ENCODE data around the gene TRPV4. TPM values are rescaled to one million over a fixed set of nuclear protein-coding genes. Genes with fewer than 3 reads are reported as not detected.

TRPV4 gene
- total RNA-seq, 1 donor from 2014 or later: 2.1 TPM

DNA sequence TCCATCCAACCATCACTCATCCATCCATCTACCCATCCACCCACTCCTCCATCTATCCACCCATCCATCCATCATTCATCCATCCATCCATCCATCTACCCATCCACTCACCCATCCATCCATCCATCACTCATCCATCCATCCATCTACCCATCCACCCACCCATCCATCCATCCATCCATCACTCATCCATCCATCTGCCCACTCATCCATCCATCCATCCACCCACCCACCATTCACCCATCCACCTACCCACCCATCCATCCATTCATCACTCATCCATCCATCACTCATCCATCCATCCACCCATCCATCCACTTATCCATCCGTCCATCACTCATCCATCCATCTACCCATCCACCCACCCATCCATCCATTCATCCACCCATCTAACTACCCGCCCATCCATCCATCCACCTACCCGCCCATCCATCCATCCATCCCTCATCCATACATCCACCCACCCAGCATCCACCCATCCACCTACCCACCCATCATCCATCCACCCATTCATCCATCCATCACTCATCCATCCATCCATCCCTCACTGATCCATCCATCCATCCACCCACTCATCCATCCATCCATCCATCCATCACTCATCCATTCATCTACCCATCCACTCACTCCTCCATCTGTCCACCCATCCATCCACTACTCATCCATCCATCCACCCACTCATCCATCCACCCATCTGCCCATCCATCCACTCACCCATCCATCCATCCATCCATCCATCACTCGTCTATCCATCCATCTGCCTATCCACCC lies 24.1 kb downstream of the TRPV4 start:
- no peaks in the 10 kb centered on the region for H3K27me3 Mint-ChIP-seq
- H3K27ac Mint-ChIP-seq: no peak overlapping the region
- no peak for DNase-seq (ENCODE audit: extremely low spot score, unreplicated experiment)
- no peak overlapping the region for H3K4me3 Mint-ChIP-seq
- no peaks in the 10 kb centered on the region for H3K9me3 Mint-ChIP-seq
- TF ChIP-seq, protein P1, sequence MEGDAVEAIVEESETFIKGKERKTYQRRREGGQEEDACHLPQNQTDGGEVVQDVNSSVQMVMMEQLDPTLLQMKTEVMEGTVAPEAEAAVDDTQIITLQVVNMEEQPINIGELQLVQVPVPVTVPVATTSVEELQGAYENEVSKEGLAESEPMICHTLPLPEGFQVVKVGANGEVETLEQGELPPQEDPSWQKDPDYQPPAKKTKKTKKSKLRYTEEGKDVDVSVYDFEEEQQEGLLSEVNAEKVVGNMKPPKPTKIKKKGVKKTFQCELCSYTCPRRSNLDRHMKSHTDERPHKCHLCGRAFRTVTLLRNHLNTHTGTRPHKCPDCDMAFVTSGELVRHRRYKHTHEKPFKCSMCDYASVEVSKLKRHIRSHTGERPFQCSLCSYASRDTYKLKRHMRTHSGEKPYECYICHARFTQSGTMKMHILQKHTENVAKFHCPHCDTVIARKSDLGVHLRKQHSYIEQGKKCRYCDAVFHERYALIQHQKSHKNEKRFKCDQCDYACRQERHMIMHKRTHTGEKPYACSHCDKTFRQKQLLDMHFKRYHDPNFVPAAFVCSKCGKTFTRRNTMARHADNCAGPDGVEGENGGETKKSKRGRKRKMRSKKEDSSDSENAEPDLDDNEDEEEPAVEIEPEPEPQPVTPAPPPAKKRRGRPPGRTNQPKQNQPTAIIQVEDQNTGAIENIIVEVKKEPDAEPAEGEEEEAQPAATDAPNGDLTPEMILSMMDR (conservative IDR thresholded peaks at IDR 0.05): no peak
- no peaks in the 10 kb centered on the region for H3K4me1 Mint-ChIP-seq (ENCODE audit: unreplicated experiment)
- no peaks in the 10 kb centered on the region for H3K36me3 Mint-ChIP-seq

DNA sequence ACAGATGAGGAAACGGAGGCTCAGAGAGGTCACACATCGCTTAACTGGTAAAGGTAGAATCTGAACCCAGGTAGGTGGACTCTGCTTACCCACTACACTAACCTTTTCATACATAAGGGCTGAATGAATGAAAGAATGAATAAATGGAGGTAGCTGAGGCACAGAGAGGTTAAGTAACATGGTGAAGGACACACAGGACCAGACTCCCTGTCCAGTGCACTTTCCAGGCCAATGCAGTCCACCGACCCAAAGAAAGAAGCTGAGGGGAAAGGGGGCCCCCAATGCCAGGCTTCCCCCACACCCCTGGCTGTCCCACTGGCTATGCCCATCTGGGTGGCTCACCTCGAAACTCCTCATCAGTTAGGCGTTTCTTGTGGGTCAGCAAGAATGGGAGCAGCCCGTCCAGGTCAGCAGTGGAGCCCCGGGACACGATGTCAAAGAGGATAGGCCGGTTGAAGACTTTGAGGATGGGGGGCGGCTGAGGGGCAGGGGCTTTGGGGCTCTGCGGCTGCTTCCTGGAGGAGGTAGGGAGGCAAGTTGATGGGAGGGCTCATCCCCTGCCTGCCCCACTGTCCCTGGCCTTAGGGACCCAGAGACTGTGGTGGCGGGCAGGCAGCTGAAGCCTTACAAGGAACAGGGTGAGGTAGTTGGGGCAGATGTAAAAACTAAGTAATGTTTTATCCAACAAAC lies 25.1 kb downstream of the TRPV4 start:
- DNase-seq (ENCODE audit: extremely low spot score, unreplicated experiment): no peak
- no peak overlapping the region for H3K27ac Mint-ChIP-seq
- no peaks in the 10 kb centered on the region for H3K4me1 Mint-ChIP-seq (ENCODE audit: unreplicated experiment)
- H3K36me3 Mint-ChIP-seq: no peaks in the 10 kb centered on the region
- no peak overlapping the region for H3K4me3 Mint-ChIP-seq
- TF ChIP-seq, protein P1 (conservative IDR thresholded peaks at IDR 0.05): no peak
- H3K9me3 Mint-ChIP-seq: no peaks in the 10 kb centered on the region
- H3K27me3 Mint-ChIP-seq: no peaks in the 10 kb centered on the region

DNA sequence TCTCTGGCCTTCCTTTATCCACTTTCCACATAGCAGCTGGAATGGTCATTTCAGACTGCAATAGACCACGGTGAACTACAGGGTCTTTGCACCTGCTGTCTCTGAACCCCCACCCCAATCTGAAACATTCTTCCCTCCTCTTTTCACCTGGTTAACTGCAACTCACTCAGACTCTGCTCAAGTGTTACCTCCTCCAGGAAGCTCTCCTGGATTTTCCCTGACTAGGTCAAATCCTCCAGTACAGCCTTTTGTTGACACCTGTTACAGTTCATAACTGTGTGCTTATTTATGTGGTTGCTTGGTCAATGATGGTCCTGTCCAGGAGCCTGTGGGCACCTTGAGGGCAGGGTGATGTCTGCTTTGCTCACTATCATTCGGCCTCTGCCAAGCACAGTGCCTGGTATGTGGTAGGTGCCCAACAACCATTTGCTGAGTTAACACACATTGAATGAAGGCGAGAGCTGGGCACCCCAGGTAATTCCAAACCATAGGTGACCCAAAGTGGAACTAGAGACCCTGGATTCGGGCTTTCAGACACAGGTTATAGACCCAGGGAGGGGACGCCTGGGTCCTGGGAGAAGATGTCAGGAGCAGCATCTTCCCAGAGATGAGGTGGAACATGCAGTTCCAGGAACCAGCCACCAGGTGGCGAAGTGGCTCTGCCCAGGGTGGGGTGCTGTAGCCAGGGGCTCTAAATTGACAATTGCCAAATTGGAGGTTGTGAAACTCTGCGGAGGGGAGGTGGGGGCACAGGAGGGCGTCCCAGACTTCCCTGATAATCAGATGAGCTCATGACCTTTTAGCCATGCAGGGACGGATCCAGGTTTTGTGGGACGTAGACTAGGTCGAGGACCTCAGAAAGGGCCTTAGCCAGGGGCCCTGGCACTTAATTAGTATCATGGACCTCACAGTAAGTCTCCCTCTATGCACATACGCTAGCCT lies 28.1 kb downstream of the TRPV4 start:
- H3K27me3 Mint-ChIP-seq: no peaks in the 10 kb centered on the region
- H3K9me3 Mint-ChIP-seq: no peaks in the 10 kb centered on the region
- no peaks in the 10 kb centered on the region for H3K36me3 Mint-ChIP-seq
- H3K4me1 Mint-ChIP-seq (ENCODE audit: unreplicated experiment): no peaks in the 10 kb centered on the region
- H3K4me3 Mint-ChIP-seq: no peak overlapping the region
- TF ChIP-seq, protein P1 (conservative IDR thresholded peaks at IDR 0.05): peak; percentile 97
- peak; percentile 79 for DNase-seq (ENCODE audit: extremely low spot score, unreplicated experiment)
- no peak overlapping the region for H3K27ac Mint-ChIP-seq

DNA sequence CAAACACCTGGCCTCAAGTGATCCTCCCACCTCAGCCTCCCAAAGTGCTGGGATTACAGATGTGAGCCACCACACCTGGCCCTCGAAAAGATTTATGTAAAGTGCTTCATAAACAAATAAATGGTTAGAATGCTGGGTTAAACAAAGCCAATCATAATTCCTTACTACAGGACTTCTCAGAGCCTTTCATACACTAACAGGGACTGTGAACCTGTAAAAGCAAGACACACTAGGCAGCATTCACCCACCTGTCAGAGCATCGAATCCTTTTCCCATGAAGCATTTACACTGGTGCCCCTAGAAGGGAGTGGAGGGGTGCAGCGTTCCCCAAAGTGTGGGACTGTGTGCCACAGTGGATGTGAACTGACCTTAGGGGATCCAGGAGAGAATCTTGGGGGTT lies 29.5 kb downstream of the TRPV4 start:
- no peaks in the 10 kb centered on the region for H3K27me3 Mint-ChIP-seq

DNA sequence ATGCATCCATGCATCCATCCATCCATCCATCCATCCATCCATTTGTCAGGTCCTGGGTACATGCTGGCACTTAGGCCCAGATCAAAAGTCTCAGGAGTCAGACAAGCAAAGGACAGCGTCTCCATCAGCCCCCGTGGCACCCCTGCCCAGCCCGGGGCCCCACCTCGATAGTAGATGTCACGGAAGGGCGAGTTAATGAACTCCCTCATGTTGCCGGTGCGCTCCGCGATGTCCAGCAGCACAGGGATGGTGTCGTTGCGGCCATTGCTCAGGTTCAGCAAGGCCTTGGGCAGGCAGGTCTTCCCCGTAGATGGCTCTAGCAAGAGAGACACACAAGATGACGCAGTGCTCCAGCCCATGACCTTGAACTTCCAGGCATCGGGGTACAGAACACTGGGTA lies 30.4 kb downstream of the TRPV4 start:
- Mint-ChIP-seq H3K27ac (no peak overlapping the region), H3K36me3 (no peaks in the 10 kb centered on the region), H3K4me3 (no peak overlapping the region), H3K4me1 (ENCODE audit: unreplicated experiment) (no peaks in the 10 kb centered on the region), H3K9me3 (no peaks in the 10 kb centered on the region), H3K27me3 (no peaks in the 10 kb centered on the region)
- DNase-seq (ENCODE audit: extremely low spot score, unreplicated experiment): no peak
- TF ChIP-seq, protein P1 (conservative IDR thresholded peaks at IDR 0.05): no peak

More for the DNA sequence above, 29.5 kb downstream of the TRPV4 start:
- no peaks in the 10 kb centered on the region for H3K4me1 Mint-ChIP-seq (ENCODE audit: unreplicated experiment)
- TF ChIP-seq, protein P1 (conservative IDR thresholded peaks at IDR 0.05): no peak
- H3K27ac Mint-ChIP-seq: no peak overlapping the region
- no peaks in the 10 kb centered on the region for H3K9me3 Mint-ChIP-seq
- no peaks in the 10 kb centered on the region for H3K36me3 Mint-ChIP-seq
- no peak for DNase-seq (ENCODE audit: extremely low spot score, unreplicated experiment)
- H3K4me3 Mint-ChIP-seq: no peak overlapping the region
